Putamen (tissue), 1 donor: ENCODE results near the gene GCK.

Experiments
- DNase-seq: peaks from one replicate; pipeline ENCODE4 v3.0.0-alpha.2; 2016; ENCODE audit warnings: low spot score

Gene GCK

GRCh38 chr7:44116789-44117666 lies 72.2 kb downstream of the GCK start:
- no peak for DNase-seq

GRCh38 chr7:44116087-44116788 lies 73.0 kb downstream of the GCK start:
- no peak for DNase-seq

- DNase-seq: peak; percentile 87
Observed at GRCh38 chr7:44114586-44115310, 74.5 kb downstream of the GCK start.

GRCh38 chr7:44113764-44114354 lies 75.4 kb downstream of the GCK start:
- DNase-seq: no peak

- no peak for DNase-seq
Observed at GRCh38 chr7:44112997-44113763, 76.1 kb downstream of the GCK start.

DNA sequence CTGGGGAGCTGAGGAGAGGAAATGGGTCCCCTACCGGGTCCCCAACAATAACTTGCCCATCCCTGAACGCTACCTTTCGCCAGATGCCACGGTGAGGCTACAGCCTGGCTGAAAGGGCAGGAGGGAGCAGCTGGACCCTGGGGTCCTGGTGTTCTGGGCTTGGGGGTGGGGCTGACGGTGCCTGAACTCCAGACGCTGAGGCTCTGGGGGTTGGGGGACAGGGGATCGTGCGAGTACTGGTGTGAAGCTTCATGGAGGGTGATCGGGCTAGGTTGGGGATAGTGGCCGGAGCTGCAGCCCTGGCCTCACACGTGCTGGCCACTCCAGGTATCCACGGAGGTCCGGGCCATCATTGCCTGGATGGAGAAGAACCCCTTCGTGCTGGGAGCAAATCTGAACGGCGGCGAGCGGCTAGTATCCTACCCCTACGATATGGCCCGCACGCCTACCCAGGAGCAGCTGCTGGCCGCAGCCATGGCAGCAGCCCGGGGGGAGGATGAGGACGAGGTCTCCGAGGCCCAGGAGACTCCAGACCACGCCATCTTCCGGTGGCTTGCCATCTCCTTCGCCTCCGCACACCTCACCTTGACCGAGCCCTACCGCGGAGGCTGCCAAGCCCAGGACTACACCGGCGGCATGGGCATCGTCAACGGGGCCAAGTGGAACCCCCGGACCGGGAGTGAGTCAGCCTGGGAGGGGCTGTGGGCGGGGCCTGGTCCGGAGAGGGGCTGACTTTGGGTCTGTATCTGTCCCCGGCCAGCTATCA lies 76.8 kb downstream of the GCK start:
- DNase-seq: no peak

DNA sequence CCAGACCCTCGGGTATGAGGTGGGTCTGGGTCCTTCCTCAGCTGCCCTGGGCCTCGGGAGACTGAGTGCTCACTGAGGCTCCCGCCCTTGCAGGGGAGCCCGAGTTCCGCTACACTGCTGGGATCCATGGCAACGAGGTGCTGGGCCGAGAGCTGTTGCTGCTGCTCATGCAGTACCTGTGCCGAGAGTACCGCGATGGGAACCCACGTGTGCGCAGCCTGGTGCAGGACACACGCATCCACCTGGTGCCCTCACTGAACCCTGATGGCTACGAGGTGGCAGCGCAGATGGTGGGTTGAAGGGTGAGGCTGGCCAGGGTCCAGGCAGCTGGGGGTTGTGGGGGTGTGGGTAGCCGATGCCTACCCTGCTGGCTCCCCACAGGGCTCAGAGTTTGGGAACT lies 77.5 kb downstream of the GCK start:
- no peak for DNase-seq

GRCh38 chr7:44110719-44111635 lies 78.3 kb downstream of the GCK start:
- no peak for DNase-seq

GRCh38 chr7:44109991-44110390 lies 79.2 kb downstream of the GCK start:
- no peak for DNase-seq

DNA sequence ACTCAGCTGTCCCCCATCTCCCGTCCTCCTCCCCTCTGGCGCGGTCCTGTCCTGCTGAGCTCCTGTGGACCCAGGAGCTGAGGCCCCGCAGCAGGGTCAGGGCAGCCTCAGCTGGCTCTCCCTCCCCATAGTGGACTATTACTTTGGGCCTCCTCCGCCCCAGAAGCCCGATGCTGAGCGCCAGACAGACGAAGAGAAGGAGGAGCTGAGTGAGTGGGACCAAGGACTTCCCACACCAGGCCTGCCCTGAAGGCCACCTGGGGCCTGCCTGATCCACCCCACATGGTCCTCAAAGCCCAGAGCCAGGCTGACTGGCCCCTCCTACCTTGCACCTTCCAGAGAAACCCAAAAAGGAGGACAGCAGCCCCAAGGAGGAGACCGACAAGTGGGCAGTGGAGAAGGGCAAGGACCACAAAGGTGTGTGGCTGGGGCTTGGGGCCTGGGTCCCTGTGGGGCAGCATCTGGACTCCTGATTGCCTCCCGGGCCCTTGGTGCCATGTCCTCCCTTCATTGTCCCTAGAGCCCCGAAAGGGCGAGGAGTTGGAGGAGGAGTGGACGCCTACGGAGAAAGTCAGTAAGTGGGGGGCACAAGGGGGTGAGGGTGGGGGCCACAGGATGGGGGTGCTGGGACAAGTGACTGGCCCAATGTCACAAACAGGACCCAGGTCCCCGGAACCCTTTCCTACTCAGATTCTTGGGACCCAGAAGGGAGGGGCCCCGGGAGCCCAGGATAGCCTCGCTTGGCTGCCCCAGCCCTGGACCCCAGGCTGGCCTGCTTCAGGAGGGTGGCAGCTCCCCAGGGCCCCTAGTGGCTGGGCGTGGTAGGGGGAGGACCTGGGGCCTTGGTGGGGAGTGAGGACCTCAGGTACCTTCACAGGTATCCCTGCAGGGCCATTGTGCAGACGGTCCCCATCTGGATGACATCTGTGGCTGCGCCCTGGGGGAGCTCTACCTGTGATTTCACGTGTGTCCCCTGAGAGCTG lies 80.2 kb downstream of the GCK start:
- no peak for DNase-seq

DNA sequence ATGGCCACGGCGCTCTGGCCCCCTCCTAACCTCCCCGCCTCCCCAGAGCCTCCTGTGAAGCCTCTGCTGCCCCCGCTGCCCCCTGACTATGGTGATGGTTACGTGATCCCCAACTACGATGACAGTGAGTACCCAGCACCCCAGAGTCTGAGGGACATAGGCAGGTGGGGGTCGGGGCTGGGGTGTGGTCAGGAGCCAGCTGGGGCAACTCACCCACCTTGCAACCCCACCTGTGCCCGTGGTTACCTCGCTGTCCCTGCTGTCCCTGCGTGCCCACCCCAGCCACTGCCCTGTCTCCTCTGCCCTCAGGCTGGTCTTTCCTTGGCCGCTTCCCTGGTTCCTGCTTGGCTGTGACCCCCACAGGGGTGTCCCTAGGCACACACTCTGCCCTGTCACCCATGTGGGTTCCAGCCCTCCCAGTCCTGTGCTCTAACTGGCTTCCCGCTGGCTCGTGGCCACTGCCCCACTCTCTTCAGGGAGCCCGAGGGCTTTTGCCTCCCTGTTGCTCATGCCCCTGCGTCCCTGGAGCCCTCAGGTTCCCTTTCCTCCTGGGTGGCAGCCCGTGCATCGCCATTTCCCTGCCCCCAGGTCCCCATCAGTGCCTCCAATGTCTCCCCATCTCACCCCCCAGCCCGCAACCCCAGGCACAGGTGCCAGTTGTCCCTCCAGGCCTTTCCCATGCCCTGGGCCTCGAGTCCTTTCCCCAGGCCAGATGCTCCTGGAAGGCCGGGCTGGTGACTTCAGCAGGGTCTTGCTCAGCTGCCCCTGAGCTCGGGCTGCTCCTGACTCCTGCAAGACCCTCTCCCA lies 81.1 kb downstream of the GCK start:
- no peak for DNase-seq

GRCh38 chr7:44107116-44107960 lies 81.9 kb downstream of the GCK start:
- no peak for DNase-seq

DNA sequence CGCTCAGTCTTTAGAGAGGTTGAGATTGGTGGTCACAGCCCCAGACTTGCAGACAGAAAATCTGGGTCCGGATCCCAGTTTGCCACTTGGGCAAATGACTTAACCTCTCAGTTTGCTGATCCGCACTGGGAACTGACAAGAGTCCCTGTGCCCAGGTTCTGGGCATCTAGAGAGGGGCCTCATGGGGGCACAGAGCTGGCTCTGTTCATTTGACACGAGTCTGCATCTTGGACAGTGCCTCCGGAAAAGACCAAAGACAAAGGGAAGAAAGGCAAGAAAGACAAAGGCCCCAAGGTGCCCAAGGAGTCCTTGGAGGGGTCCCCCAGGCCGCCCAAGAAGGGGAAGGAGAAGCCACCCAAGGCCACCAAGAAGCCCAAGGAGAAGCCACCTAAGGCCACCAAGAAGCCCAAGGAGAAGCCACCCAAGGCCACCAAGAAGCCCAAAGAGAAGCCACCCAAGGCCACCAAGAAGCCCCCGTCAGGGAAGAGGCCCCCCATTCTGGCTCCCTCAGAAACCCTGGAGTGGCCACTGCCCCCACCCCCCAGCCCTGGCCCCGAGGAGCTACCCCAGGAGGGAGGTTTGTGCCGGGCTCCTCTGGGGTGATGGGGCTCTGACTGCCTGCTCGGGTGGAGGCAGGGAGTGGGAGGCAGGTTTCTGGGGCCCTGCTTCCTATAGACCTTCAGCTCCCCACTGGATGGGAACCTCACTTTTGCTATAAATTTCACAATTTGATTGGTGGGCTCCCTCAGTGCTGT lies 82.8 kb downstream of the GCK start:
- no peak for DNase-seq

DNA sequence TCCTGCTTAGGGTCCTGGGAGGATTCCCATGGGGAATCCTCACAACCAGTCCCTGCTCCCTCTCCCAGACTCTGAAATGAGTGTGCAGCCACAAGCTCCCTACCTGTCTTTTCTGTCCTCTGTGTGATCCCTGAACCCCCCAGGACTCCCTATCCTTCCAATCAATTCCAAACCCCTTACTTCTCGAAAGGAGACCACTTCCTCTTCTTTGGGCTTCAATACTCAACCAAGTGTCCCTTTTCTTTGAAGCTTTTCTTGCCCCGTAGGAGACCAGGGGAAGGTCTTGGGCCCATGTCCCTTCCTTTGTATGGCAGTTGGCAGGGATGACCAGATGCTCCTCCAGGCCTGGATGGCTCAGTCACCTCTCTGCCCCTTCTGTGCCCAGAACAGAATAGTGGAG lies 83.4 kb downstream of the GCK start:
- no peak for DNase-seq

- peak; percentile 61 for DNase-seq
Observed at GRCh38 chr7:44104860-44105771, 84.1 kb downstream of the GCK start.
